GM19324 (cell line): Measurements from ENCODE around the gene TMEM132D.

Source experiments
- ATAC-seq: cut with Tn5 transposase; IDR thresholded peaks from one replicate; pipeline ENCODE4 v1.9.1; 2021; ENCODE audit warnings: mild to moderate bottlenecking, moderate library complexity; ENCODE audit not compliant: unreplicated experiment, low FRiP score

TMEM132D gene

DNA sequence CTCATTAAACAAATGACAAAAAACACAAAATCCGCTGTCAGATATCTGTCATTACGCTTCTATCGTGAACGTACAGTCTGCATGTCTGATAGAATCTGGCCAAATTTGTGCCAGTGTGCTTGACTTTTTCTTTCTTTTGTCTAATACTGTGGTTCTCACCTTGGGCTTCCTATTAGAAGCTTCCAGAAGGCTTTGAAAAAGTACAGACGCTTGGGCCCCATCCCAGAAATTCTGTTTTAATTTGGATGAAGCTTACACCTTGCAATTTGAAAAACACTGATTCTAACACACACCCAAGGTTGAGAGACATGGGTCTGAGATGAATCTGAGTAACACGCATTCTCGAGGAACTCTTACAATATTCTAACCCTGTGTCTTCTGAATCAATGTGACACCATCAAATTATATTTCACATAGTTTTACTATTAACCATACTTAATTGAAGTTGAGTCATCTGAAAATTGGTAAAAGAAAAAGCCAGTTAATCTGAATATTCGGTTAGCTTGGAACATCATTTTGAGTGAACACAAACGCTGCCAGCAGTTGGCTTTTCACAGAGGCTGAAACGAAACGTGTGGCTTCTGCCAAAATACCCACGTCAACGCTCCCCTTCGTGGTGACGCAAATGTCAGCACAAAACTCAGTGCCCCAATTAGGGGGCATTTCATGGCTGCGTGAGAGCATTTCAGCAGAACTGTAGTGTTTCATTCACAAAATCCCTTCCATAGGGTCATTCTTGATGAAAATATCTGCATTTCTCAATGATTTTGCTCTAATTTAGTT is 420.5 kb downstream of the TMEM132D start:
- ATAC-seq: no peak

- ATAC-seq: no peak
Measured at GRCh38 chr12:129481921-129482320, 421.9 kb downstream of the TMEM132D start.

DNA sequence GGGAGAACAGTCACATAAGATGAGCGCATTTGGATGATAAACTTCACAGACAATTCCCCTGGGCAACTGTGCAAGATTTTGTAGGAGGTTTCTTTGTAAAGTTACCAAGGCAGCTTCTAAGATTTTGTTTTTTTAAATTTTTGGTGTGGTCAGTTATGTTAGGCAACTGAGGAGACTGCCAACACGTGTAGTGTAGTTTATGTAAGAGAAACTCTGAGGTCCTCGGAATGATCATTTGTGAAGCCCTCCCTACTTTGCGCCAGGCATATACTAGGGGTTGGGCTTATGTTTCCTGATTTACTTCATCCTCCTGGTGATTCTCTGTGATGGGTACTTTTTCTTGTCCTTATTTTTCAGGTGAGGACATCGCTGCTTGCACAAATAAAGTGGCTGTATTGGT is 433.6 kb downstream of the TMEM132D start:
- ATAC-seq: no peak

DNA sequence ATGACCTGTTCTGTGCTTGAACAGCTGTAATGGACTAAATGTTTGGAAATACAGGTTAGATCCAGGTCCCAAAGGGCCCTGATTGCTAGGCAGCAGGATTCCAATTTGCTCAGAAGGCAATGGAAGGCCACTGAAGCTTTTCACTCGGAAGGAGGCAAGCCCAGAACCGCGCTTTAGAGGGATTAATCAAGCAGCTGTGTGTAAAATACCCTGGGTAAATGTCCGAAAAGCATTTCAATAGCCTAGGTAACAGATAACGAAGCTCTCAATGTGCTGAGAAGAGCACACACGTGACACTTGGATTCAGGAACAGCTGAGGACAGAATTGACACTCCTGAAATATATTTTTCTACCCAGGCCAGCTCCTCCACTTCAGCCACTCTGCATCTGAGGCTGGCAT is 436.1 kb downstream of the TMEM132D start:
- ATAC-seq: no peak

- no peak for ATAC-seq
Measured at GRCh38 chr12:129467289-129467688, 436.5 kb downstream of the TMEM132D start.

DNA sequence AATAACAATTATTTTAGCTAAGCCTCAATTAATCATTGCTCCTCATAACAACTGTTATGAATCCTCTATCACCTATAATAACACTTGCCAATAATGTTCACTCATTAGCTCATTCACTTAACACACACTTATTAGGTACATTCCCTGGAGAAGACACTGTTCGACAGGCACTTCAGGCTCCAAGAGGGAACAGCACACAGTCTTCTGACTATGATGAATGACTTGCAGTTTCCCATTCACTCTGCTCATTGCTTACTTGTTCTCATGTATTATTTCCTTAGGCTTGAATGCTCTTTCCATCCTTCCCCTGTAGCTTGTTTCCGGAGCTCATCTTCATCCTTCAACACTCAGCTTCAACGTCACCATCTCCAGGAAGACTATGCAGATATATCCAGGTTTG is 437.3 kb downstream of the TMEM132D start:
- ATAC-seq: no peak

DNA sequence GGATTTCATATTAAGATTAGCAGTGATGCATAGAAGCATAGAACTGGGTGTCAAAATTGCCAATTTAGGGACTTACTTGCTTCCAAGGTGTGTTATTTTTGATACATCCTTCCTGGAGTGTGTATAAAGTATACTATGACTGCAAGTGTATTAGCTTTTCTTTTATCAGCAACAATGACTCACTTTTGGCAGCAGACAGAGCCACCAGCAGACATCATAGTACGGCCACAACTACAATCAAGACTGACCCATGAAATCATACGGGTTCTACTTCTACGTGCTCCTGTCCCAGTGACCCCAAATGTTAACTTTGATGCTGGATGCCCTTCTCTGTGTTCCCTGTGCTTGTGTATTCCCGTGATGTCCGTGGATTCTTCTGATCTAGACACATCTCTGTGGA is 443.9 kb downstream of the TMEM132D start:
- no peak for ATAC-seq

DNA sequence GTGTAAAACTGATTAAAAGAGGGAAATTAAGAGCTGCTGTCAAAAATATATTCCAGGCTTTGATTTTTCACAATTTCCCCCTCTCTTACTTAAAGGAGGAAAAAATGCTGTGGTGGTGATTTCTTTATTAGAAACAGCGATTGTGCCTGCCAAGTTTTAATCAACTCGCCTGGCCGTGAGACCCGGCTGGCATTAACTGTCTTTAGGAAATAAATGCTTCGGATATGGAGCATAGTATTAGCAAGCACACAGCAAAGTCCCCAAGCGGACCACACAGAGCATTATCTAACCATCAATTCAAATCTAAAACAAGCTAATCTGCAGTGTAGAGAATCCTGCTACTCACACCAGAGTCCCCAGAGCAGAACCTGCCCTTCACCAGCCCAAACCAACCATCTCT is 457.1 kb downstream of the TMEM132D start:
- no peak for ATAC-seq

- no peak for ATAC-seq
Measured at GRCh38 chr12:129440278-129440677, 463.5 kb downstream of the TMEM132D start.

GRCh38 chr12:129434790-129435189 is 469.0 kb downstream of the TMEM132D start:
- ATAC-seq: no peak

DNA sequence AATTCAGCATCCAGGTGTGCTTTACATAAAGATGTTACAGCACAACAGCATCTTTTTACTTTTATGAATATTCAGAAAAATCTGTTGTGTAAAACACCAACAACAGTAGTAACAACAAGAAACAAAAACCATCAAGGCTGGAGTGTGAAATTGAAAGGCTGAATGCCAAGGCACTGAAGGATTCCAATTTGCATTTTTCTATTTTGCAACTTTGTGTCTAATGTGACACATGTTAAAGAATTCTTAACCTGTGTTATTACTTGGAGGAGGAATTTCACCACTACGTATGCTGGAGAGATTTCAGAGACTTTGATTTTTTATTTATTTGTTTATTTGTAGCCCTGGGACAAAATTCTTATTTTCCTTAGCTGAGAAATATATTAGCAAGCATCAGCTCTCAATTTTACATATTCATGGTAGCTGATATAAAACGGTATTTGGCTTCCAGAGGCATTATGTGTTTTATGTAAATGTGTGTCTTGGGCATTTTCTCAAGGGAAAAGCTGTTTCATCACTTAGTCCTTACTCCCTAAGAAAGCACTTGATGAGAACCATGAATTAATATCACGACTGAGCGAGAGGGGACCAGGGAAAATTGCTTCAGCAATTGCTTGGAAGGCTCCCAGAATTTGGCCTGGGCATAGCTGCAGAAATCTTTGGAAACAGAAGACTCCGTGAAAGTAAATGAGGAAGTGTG is 475.4 kb downstream of the TMEM132D start:
- ATAC-seq: no peak

GRCh38 chr12:129423041-129423580 is 480.7 kb downstream of the TMEM132D start:
- ATAC-seq: no peak

- no peak for ATAC-seq
Measured at GRCh38 chr12:129413295-129413694, 490.5 kb downstream of the TMEM132D start.

DNA sequence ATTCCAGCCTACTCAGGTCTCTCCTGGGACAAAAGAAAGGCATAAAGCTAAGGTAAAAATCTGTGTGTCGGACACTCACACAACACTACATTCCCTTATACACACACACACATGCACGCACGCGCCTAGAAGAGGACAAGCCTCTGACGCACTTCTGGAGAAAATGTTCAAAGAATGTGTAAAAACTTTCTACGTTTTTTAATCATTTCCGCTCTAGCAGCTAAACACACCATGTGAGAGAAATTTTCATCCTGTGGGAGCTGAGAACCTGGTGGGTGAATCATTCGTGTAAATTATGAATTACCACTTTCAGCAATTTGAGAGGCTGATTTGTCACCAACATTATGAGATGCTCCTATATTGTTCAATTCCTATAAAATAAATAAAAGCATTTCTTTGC is 494.5 kb downstream of the TMEM132D start:
- ATAC-seq: no peak

- ATAC-seq: no peak
Measured at GRCh38 chr12:129404556-129404955, 499.3 kb downstream of the TMEM132D start.

DNA sequence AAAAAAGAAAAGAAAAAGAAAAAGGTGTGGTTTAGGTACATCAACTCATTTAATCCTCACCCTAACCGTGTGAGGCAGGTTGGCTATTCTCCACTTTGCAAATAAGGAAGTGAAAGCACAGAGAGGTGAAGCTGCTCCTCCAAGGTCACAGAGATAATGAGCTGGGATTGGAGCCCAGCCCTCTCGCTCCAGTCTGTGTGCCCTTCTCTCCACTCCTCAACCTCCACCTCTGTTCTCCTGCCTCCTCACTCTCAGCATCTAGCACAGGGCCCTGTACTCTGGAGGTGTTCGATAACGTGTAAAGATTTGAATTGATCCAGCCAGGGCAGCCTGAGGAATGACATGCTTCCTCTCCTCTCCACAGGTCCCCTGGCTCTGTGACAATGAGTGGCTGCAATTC is 502.3 kb downstream of the TMEM132D start:
- no peak for ATAC-seq

- ATAC-seq: no peak
Measured at GRCh38 chr12:129394177-129394825, 509.5 kb downstream of the TMEM132D start.

DNA sequence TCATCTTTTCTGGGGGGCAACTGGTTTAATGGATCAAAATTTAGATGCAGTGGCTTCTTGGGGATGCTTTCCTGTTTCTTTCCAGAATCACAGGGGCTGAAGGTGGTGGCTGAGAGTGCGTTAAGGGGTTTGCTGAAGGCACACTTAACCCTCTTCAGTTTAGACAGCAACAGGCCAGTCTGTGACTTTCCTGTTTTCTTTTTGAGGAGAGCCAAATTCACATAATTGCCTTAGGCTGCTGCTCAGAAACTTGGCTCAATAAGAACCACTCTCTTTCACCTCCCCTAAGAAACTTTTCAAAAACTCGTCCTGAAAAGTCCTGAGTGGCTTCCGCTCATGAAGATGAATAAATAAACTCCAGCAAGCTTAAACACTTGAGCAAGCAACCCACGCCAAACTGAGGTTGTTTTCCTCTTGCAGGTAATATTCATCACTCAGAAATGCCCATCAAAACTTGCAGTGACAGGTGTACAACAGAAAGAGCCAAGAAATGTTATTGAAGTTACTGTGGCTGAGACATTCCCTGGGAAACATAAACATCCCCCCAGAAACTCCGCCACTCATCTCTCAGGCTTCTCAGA is 510.4 kb downstream of the TMEM132D start:
- no peak for ATAC-seq

DNA sequence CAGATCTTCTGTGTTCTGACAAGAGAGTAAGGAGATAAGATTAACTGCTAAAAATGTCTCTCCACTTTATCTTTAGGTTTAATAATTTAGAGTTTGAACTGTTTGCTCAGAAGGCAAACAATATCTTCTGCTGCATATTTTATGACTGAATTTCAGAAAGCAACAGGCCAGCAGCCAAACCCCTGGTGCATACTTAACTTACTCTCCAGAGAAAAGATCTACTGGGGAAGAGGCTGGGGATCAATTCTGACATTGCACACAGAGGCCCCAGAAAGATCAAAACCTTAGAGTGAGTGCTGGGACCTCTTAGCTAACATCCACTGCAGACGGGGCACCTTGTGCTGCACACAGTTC is 518.2 kb downstream of the TMEM132D start:
- ATAC-seq: no peak

DNA sequence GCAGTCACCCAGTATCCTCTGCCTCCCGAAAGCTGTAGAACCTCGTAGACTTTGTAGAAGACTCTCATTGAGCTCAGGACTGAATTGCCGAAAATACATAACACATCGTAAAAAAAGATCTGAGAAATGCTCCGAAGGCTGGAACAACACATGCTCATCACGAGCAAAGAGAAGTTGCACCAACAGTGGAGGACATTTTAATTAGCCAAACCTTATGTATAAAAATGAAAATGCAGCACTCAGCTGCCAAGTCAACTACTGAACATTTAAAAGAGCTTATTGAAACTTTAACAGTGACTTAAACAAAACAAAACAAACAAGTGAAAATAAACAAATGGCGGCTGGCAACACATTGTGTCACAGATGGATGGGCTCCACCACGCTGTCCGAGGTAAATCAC is 519.9 kb downstream of the TMEM132D start:
- ATAC-seq: no peak

- ATAC-seq: no peak
Measured at GRCh38 chr12:129381715-129382114, 522.1 kb downstream of the TMEM132D start.
